Measurements from ENCODE around the gene ACKR3.

Gene ACKR3

DNA sequence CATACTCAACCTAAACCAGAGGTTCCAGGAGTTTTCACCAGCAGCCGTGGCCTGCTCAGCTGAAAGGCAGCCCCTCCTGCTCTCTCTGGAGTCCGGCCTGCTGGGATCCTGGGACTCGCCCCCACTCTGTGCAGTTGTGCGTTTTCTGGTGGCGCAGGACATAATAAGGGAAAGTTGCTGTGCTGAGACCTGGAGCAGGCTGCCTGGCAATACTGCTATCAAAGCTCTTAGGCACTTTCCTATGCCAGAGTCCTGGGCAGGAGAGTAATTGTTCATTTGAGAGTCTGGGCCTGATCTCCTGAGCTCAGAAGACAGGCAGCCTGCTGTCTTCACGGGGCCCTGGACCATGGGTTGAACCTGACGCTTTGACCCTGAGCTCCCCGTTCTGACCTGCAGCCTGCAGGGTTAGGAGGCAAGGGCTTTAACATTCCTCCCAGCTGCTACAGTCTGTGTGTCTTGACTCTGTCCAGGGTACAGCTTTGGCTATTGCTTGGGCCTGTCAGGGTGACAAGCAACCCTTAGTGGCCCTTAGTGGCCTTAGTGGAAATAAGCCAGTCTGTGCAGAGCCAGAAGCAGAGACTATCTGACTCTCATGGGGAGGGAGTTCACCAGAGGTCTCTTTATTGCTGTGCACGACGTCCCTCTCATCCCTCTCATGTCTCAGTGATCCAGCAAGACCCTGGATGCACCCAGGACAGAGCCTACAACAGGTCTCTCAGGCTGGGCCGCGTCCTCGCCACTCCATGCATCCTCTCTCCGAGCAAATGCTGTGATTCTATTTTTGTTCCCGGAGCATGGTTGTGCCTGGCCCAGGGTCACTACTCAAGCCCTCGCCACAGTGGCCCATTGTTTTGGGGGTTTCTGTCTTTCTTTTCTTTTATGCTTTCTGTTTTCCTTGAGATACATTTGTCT, 60.6 kb downstream of the ACKR3 start:
- DNase-seq (ENCODE audit: low spot score) = no peak

GRCh38 chr2:236631281-236631855, 61.7 kb downstream of the ACKR3 start:
- no peak for DNase-seq (ENCODE audit: low spot score)

GRCh38 chr2:236631856-236632291, 62.2 kb downstream of the ACKR3 start:
- no peak for DNase-seq (ENCODE audit: low spot score)
